Astrocyte of the spinal cord (primary cell): ENCODE results near the gene CABP1.
"Not testable (repeated sequence)": the region's sequence is repeated elsewhere in the genome, so short reads cannot be mapped to it uniquely, and the experiment has no call there.

Experiments used
- DNase-seq: peaks from one replicate; pipeline ENCODE4 v3.0.0; 2011; ENCODE audit warnings: low read depth, low spot score
- H3K4me3 ChIP-seq: 2 replicates; pipeline ENCODE4 v1.5.1; 2011; ENCODE audit warnings: low read depth, mild to moderate bottlenecking, low read length, moderate library complexity
- in situ Hi-C: cut with HindIII; loops from 2 replicates; pipeline ENCODE4 v1.10.0; 2017; ENCODE audit warnings: low sequenced_read_pairs
- TF ChIP-seq, protein P1 (sequence below): IDR thresholded peaks from 2 replicates; pipeline ENCODE4 v1.5.1; 2012; ENCODE audit warnings: low read depth, mild to moderate bottlenecking, low read length, inconsistent platforms

CABP1 gene

DNA sequence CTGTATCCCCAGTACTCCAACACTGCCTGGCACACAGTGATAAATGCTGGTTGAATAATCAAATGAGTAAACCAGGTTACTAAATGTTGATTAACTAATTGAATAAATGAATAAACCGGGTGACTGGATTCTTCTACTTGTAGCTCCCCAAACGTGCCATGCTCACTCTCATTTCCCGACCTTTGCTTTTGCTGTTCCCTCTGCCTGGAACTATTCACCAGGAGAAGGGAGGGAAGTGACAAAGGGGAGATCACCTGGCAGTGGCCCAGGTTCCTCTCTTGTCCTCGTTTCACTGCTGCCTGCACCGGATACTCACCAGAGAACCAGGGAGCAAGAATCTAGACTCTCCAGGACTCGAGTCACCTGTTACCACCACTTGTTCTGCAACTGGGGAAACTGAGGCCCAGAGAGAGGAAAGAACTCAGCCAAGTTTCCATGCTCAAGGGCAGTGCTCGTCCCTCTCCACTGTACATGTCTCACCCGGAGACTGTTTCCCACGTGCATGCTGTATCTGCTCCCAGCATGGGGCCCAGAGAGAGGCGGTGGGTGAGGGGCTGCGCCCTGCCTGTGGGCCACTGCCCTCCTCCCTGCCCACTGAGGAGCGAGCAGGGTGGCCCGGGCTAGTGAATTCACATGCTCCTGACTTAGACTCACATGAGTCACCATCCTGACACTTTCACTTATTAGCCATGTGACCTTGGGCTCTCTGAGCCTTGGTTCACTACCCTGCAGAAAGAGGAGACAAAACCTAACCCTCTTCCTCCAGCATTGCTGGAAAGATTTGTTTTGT, 41.6 kb upstream of the CABP1 start:
- DNase-seq = no peak
- TF ChIP-seq, protein P1, sequence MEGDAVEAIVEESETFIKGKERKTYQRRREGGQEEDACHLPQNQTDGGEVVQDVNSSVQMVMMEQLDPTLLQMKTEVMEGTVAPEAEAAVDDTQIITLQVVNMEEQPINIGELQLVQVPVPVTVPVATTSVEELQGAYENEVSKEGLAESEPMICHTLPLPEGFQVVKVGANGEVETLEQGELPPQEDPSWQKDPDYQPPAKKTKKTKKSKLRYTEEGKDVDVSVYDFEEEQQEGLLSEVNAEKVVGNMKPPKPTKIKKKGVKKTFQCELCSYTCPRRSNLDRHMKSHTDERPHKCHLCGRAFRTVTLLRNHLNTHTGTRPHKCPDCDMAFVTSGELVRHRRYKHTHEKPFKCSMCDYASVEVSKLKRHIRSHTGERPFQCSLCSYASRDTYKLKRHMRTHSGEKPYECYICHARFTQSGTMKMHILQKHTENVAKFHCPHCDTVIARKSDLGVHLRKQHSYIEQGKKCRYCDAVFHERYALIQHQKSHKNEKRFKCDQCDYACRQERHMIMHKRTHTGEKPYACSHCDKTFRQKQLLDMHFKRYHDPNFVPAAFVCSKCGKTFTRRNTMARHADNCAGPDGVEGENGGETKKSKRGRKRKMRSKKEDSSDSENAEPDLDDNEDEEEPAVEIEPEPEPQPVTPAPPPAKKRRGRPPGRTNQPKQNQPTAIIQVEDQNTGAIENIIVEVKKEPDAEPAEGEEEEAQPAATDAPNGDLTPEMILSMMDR = no peak
- no peak overlapping the region for H3K4me3 ChIP-seq
- in situ Hi-C loops = no loop called here

DNA sequence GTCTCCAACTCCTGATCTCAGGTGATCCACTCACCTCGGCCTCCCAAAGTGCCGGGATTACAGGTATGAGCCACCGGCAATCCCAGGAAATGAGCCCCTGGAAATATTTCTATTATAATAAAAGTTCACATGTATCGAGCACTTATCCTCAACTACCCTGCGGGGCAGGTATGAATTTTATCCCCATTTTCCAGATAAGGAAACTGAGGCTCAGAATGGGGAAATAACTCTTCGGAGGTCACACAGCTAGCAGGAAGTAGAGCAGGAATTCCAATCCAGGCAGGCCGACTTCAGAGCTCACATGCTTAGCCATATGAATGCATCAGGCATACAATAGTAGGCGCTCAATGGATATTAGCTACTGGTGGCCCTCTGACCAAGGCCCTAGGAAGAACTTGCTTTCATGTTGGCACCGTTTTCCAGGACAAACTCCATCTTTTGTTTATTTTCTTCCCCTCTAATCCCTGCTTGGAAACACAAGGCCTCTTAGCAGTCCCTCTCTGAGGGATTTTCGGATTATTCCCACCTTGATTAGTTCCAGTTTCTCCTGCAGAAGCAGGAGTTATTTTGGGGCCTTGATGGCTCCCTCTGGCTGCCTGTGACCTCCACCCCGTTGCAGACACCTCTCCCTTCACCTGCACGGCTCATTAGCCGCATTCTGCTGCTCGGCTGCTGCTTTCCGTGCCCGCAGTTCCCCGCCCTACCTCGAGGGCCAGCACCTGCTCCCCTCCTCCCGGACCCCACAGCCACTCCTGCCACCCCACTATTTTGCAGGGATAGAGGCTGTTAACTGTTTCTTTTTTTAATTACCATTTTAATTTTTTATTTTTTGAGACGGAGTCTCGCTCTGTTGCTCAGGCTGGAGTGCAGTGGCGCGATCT, 40.5 kb upstream of the CABP1 start:
- in situ Hi-C loops = no loop called here
- TF ChIP-seq, protein P1 = no peak
- no peak overlapping the region for H3K4me3 ChIP-seq
- DNase-seq = no peak

DNA sequence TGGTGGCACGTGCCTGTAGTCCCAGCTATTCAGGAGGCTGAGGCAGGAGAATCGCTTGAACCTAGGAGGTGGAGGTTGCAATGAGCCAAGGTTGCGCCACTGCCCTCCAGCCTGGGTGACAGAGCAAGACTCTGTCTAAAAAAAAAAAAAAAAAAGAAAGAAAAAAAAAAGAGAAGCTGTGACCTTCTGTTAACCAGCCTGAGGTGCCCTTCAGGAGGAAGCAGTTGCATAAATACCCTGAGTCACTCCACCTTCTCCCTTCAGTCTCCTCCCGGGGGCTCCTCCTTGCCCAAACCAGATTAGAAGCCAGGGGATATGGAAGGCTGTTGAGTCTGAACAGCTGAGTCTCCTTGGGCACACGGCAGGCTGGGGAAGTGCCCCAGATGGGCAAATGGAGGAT, 38.0 kb upstream of the CABP1 start:
- in situ Hi-C loops, H3K4me3 ChIP-seq, DNase-seq: not testable (repeated sequence)

DNA sequence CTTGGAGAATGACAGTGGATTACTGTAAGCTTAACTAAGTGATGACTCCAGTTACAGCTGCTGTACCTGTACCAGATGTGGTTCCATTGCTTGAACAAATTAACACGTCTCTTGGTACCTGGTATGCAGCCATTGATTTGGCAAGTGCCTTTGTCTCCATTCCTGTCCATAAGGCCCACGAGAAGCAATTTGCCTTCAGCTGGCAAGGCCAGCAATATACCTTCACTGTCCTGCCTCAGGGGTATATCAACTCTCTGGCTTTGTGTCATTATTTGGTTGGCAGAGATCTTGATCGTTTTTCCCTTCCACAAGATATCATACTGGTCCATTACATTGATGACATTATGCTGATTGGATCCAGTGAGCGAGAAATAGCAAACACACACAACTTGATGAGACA, 29.9 kb upstream of the CABP1 start:
- no peak for DNase-seq
- TF ChIP-seq, protein P1 = no peak
- in situ Hi-C loops = no loop called here
- no peak overlapping the region for H3K4me3 ChIP-seq

DNA sequence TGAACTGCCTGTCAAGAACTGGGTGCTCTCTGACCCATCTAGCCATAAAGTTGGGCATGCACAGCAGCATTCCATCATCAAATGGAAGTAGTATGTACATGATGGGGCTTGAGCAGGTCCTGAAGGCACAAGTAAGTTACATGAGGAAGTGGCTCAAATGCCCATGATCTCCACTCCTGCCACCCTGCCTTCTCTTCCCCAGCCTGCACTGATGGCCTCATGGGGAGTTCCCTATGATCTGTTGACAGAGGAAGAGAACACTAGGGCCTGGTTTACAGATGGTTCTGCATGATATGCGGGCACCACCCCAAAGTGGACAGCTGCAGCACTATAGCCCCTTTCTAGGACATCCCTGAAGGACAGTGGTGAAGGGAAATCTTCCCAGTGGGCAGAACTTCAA, 28.9 kb upstream of the CABP1 start:
- H3K4me3 ChIP-seq, DNase-seq, in situ Hi-C loops: not testable (repeated sequence)

DNA sequence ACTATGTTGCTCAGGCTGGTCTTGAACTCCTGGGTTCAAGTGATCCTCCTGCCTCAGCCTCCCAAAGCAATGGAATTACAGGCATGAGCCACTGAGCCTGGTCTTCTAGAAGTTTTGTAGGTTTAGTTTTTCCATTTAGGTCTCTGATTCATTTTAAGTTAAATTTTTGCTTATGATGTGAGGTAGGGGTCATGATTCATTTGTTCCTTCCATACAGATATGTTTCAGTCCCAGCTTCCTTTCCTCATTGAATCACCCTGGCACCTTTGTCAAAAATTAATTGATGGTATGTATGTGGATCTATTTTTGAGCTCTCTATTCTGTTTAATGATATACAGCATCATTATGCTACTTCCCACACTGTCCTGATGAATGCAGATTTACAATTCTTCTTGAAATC, 25.6 kb upstream of the CABP1 start:
- DNase-seq = no peak
- TF ChIP-seq, protein P1 = no peak
- no peak overlapping the region for H3K4me3 ChIP-seq

DNA sequence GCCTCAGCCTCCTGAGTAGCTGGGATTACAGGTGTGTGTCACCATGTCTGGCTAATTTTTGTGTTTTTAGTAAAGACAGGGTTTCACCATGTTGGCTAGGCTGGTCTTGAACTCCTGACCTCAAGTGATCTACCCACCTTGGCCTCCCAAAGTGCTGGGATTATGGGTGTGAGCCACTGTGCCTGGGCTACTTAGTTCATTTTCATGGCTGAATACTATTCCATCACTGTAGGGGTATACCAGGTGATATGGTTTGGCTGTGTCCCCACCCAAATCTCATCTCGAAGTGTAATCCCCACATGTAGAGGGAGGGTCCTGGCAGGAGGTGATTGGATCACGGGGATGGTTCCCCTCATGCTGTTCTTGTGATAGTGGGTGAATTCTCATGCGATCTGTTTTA, 23.2 kb upstream of the CABP1 start:
- H3K4me3 ChIP-seq, in situ Hi-C loops: not testable (repeated sequence)

More for the DNA sequence above, 25.6 kb upstream of the CABP1 start:
- in situ Hi-C loops = no loop called here

DNA sequence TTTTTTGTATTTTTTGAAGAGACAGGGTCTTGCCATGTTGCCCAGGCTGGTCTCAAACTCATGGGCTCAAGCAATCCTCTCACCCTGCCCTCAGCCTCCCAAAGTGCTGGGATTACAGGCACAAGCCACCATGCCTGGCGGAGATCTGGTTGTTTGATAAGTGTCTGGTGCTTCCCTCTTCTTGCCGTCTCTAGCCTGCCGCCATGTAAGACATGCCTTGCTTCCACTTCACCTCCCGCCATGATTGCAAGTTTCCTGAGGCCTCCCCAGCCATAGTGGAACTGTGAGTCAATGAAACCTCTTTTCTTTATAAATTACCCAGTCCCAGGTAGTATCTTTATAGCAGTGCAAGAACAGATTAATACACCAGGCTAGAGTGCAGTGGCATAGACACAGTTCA, 22.7 kb upstream of the CABP1 start:
- in situ Hi-C loops, H3K4me3 ChIP-seq, DNase-seq: not testable (repeated sequence)

More for the DNA sequence above, 23.2 kb upstream of the CABP1 start:
- DNase-seq = not testable (repeated sequence)
